UCSD-AML1 (cell line): ENCODE results near the gene PPP1R13B.
"Not testable (repeated sequence)": the region's sequence is repeated elsewhere in the genome, so short reads cannot be mapped to it uniquely, and the experiment has no call there.

ENCODE experiments used
- DNase-seq: peaks from one replicate; lab custom pipeline; 2025; ENCODE audit not compliant: unreplicated experiment; lab: John Stamatoyannopoulos, UW

The PPP1R13B gene

DNA sequence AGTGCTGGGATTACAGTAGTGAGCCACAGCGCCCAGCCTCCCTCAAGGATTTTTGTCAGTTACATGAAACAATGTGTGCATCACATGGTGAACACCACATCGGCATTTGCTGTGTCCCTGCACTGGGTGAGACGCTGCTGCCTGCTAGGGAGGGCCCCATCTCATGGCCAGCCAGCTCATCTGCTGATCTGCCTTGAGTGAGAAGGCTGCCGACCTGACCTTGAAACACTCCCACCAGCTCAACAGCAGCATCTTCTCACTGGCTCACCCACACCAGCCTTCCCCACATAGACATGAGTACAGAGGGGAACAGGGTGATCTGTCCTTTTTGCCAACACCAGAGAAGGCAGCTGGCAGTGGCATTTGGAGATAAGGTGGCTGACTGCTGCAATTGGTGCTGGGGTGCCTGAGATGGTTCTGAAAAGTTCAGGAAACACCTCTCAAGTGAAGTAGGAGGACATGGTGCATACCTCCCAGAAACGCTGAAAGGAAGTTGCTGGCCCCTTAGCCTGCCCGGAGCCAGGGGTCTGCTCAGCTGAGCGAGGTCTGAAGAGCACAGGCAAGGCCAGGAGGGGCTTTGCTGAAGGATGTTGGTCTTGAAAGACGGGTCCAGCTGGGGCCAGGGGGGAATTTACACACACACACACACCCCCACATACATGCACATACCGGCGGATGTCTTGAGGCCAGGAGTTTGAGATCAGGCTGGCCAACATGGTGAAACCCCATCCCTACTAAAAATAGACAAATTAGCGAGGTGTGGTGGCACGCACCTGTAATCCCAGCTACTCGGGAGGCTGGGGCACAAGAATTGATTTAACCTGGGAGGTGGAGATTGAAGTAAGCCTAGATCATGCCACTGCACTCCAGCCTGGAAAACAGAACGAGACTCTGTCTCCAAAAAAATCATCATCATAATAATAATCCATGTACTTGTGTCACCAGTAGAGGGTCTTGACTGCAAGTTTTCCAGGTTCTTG is 14.3 kb upstream of the PPP1R13B start:
- no peak for DNase-seq

DNA sequence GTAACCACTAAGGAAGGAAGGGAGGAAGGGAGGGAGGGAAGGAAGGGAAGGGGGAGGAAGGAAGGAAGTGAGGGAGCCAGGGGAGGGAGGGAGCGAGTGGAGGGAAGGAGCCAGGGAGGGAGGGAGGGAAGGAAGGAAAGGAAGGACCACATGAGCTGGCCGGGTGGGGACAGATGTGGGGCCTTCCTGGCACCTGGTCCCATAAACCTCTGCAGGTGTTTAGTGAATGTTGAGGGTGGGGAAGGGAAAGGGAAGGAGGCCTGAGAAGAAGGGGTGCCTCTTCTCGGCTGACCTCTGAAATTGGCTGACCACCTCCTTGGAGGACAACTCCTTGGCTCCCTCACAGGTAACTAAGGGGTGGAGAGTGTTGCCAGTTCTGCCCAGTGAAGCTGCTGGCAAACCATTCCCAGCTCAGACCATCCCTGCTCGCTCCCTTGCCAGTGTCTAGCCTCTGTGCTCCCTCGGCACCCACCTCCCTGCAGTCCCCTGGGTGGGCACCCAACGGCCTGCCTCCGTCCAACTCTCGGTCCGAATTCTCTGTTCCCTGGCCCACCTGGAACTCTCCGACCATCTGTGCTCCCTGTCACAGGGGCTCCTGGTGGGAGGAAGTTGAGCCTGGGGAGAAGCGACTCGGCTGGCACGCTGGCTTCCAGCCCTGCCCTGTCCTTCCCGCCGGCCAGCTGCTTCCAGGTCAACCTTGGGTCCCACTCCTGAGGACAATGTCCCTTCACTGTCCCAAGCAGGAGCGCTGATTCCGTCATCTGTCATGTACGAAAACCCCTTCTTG is 12.2 kb upstream of the PPP1R13B start:
- DNase-seq, result no peak

DNA sequence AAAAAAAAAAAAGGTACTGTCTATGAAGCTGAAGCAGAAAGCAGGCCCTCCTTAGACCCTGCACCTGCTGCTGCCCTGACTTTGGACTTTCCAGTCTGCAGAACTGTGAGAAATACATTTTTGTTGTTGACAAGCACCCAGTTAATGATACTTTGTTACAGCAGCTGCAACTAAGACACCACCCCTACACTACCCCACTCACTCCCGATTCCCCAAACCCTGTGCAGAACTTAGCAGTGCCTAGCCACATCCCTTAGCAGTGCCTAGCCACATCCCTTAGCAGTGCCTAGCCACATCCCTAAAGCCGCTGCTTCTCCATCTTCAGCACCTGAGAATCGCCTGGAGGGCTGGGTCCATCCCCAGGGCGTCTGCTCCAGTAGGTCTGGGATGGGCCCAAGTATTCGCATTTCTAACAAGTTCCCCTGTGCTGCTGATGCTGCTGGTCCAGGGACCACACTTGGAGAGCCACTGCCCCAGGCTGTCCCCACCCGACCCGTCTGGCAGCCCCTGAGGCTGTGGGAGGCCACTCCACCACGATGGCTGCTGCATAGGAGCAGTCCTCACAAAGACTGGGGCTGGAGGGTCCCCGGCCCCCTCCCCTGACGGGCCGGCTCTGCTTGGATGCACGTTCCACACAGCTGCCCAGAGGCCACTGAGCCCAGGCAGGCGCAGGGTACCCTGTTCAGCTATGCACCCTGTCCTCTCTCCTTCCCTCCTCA is 10.8 kb upstream of the PPP1R13B start:
- DNase-seq, result no peak

DNA sequence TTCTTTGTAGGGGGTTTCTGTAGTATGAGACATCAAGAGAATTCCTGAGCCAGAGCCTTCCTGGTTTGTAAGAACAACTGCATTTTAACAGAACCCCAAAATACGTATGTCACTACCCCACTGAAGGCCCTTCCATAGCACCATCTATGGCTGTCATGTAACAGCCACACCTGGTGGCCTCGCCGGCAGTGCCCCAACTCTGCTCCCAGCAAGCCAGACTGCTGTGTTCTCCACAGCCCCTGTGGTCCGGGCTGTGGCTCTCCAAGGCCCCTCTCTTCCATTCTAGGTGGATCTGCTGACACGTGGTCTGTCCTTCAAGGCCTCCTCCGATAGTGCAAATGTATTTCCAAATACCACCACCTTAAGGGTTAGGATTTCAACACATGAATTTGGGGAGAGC is 9.9 kb upstream of the PPP1R13B start:
- no peak for DNase-seq

DNA sequence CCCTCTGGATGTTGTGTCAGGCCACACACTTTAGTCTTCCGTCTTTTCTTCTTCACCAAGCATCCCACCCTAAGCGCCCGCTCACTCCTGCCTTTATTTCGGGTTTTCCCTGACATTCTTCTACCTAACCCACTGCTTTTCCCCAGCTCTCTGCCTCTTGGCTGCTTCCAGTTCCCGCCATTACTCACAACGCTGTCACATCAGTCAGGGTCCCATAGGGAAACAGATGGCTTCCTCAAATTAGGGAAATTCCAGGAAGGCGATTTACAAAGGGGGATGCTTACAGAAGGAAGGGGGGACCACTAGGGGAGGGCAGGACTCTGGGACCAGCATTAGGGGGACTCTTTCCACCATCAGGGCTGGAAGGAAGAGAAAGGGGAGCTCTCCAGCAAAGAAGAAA is 9.2 kb upstream of the PPP1R13B start:
- DNase-seq, result no peak

DNA sequence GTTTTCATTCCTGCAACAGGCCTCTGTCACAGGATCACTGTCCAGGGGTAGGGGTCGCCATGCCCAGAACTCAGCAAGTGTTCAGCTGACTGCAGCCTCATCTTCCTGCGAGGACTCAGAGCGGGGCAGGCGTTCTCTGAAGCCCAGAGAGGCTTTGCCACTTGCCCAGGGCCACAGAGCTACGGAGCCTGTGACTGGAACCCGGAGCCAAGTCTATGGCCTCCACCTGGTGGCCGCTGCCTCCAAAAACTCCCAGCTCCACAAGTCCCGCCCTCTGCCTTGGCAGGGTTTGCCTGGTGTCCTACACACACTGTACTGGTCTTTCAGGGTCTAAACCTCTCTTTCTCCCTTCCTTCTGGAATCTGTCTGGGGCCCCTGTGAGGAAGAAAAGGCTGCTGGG is 8.7 kb upstream of the PPP1R13B start:
- no peak for DNase-seq

DNA sequence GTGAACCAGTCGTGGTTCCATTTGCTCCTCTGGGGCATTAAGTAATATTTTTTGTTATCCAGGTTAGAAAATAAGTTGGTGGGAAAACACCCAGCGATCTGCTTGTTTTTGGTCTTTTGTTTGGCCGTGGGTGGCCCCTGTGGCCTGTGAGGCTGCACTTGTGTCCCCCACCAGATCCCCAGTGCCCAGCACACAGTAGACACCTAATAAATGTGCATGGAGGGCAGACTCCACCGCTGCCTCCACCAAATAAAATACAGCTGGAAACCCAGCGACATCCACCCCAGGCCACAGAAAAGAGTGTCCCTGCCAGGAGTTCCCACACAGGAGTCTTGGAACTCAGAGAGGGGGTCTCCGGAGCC is 8.3 kb upstream of the PPP1R13B start:
- no peak for DNase-seq

DNA sequence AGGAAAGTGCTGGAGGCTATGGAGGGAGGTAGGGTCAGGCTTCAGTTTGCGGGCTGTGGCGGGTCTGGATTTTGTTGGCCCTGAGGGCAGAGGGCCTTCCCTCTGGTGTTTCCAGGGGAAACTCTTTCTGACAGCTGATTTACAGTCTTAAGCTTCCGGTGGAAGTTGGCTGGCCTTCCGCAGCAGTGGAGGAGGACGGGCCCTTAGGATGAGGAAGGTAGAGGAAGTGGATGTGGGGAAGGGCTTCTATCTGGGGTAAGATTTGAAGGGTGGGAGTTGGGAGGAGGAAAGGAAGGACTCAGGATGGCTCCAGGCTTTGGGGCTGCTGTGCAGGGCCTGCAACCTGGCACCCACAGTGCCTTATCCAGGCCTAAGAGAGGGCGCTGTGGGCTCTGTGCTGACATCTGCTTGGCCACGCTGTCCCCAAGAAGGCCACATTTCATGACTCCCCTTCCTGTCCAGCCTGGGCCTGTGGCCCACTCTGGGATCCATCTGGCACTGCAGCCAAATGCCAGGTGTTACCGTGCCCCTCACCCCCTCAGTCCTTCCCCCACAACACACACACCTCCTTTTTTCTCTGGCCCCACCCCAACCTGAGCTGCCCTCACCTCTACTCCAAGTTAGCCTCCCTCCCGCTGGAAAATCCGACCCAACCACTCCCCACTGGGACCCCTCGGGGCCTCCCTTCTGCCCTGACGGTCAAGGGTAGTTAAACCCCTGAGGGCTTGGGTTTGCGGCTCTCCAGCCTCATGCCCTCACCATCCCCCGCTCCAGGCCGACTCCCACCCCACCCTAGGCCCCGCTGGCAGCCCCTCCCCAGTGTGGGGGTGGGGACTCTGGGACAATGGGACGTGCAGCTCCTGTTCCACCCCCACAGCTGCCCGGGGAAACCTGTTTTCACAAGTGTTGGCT is 7.7 kb upstream of the PPP1R13B start:
- peak; percentile 80 for DNase-seq

DNA sequence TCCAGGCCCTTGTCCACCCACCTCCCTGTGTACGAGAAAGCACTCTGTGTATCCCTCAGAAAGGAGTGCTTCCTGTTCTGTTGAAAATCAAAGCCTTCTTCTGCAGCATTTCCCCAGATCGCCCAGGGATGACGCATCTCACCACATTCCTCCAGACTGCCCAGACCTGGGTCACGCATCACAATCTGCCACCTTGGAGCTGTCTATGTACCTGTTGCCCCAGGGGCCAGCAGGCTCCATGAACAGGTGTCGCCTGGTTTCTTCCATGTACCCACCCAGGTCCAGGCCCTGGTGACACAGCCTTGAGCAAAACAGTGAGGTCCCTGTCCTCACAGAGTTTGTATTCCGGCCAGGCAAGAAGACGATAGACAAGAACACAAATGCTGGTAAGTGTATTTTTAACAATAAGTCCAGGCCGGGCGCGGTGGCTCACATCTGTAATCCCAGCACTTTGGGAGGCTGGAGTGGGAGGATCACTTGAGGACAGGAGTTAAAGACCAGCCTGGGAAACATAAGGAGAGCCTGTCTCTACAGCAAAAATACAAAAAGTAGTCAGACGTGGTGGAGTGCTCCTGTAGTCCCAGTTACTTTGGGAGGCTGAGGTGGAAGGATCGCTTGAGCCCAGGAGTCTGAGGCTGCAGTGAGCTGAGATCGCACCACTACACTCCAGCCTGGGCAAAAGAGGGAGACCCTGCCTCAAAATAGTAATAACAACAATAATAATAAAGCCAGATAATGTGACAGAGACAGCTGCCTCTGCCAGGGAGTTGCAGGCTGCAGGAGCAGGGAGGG is 6.8 kb upstream of the PPP1R13B start:
- no peak for DNase-seq

DNA sequence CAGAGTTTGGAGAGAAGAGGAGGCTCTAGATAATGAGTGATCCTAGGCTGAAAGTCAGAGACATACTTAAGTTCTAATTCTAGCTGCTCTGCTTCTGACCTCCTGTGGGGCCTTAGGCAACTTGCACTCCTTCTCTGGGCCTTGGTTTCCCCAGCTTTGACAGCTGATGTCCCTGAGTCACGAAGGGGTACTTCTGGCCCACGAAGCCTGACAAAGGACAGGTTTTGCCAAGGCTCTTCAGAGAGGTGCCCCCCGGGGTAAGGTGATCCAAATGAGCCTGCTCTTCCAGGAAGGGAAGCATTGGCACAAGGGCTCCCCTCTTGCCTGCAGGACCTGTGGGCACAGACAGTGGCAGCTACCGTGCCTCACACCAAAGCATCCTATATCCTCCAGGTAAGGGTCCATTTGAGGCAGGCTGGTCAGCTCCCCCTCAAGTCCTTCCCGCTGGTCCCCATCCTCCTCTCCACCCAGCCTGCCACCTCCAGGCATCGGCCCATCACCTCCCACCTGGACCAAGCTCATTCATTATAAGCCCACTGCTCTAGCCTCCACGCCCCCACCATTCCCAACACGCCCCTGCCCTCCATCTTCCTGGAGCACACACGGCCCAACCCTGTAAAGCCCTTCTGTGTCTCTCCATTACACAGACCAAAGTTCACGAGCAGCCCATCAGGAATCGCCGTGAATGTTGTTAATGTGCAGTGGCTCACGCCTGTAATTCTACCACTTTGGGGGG is 1.9 kb upstream of the PPP1R13B start:
- no peak for DNase-seq

DNA sequence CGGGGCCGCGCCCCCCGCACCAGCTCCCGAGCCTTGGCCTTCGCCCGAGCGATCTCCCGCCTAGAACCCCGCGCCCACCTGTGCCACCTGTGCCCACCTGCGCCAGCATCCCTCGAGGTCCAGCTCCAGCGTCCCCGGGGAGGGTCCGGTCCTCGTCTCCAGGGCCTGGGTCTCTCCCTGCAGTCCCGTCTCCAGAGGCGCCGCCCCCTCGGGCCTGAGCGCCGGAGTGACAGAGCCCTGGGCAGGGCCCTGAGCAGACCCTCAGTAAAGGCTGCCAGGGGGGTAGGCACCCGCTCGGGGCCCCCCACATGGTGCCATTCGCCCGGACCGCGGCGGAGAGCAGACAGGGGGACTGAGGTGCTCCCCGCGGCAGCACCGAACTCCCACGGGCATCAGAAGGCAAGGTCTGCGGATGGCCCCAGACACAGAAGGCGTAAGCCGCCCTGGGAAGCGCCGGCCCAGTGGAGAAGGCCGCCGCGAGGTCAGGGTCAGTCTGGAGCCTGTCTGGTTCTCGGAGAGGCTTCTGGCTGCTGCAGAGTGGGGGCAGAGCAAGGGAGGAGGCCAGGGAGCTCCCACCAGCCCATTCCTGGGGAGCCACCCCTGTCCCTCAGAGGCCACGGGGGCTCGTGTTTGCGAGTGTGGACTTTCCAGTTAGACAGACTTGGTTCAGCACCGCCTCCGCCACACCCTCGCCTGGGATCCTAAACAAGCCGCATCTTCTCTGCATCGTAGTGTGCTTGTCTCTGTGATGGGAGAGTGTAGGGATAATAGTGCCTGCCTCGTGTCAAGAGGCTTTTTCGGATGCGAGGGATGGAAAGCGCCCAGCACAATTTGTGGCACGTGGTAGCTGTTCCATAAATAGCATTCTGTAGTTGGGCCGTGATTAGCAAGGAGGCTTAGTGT is 1.1 kb upstream of the PPP1R13B start:
- no peak for DNase-seq

DNA sequence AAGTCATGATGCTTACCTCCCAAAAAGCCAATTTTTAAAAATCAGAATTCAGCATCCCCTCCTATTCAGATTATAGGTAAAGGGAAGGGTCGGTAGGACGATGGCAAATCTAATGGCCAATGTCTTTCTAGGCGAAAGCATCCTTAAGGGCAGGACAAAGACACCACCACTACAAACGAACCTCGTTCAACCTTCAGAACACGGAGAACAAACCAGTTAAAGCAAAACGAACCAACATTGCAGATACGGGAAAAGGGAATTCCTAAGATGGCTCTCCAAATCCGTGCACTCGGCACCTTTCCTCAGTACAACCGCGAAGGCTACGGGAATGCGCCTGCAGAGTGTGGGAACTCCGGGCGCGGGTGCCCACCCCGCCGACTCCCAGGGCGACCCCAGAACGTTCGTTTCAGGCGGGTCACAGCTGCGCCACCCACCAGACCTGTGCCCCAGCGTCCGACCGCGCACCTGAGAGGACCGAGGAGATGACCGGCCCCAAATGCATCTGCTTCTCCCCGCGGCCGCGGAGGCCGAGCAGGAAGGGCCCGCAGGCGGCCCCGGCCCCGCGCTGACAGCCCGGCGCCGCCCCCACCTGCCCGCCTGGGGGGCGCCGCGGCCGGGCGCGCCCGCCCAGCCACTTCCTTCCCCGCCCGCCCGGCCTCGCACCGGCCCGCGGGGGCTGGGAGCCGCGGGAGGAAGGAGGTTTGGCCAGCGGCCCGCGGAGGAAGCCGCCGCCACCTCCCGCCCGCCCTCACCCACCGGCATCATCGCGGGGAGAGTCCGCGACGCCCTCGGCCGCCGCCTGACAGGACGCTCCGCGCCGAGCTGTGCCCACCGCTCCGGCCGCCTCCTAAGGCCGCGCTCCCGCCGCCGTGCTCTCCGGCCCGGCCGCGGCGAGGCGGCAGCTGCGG is 578 bp downstream of the PPP1R13B start:
- DNase-seq, result peak; percentile 60

DNA sequence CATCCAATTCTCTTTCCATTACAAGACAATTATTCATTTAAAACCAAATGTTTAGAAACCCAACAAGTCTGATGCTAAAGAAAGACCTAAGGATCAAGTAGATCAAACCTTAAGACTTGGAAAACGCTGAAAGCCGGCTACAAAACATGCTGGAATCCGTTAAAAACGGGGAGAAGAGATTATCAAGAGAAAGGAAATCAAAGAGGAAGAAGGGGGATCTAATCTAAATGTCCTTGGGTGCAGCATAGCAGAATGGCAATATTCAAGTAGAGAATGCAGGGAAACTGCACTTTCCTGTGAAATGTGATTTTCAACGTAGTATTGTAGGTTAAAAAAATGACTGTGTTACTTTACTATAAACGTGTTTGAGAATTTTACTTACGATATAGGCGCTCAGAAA is 1.3 kb downstream of the PPP1R13B start:
- no peak for DNase-seq

DNA sequence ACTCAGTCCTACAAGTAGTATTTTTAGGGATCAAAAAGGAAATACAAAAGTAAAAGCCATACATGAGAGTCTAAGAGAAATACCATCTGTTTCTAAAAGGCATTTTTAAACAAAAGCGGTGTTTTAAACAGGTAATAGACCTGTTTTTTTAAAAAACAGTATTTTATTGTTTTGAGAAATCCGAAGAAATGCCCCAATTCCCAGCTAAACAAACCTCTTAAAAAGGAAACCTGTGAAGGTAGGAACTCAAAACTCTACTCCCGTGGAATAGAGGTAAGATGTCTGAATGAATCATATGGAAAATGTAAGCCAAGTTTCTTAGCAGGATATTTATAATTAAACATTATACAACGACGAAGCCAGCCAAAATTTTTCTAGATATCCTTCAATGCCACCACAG is 2.0 kb downstream of the PPP1R13B start:
- DNase-seq, result no peak

DNA sequence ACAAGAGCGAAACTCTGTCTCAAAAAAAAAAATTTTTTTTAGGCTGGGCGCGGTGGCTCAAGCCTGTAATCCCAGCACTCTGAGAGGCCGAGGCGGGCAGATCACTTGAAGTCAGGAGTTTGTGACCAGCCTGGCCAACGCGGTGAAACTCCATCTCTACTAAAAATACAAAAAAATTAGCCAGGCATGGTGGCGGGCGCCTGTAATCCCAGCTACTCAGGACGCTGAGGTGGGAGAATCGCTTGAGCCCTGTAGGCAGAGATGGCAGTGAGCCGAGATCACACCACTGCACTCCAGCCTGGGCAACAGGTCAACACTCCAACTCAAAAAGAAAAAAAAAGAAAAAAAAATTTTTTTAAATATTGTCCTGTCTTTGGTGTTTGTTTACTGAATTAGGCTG is 6.1 kb downstream of the PPP1R13B start:
- not testable (repeated sequence) for DNase-seq

DNA sequence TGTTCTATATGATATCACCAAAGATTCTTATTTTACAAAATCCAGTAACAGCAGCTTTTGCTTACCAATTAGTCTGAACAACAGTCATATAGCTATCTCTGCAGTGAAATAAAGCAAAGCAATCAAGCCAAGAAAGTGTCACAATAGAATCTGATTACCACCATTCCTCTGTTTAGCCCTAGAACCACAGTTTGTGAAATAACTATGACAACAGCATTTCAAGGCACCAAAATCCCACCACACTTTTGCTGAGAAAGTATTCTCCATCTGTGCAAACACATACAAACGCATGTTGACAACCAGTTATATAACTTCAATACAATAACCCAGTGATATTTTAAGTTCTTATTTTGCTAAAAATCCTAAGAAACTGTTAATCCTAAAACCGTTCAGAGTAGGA is 7.4 kb downstream of the PPP1R13B start:
- DNase-seq, result no peak

DNA sequence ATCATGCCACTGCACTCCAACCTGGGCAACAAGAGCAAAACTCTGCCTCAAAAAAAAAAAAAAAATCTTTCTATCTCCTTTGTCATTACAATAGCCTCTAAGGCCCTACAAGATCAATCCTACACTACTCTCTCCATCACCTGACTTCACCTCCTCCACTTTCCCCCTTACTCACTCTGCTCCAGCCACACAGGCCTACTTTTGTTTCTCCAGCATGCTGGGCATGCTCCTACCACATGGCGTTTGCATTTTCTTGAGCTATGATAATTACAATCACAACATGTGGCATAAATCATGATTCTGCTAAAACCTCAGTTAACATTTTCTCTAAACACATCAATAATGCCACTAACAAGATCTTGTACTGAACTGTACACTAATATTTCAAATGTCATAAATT is 7.8 kb downstream of the PPP1R13B start:
- DNase-seq, result no peak
